BLaER1 treated with 17β-estradiol and CSF1 and Interleukin-3, amounts not matched to agents 10 nM and 100 nM (cell line): Measurements from ENCODE around the gene EVPL.

Experiments
- H3K27ac ChIP-seq, 11 experiments: shearing (Covaris generic); formaldehyde crosslinking; 2 replicates each; pipeline ENCODE4 v1.8.1; 2022
- H3K27me3 ChIP-seq, 11 experiments: shearing (Covaris generic); formaldehyde crosslinking; 2 replicates each; pipeline ENCODE4 v1.8.1; 2022
- H3K36me3 ChIP-seq, 11 experiments: shearing (Covaris generic); formaldehyde crosslinking; 2 replicates each; pipeline ENCODE4 v1.8.1; 2022
- H3K4me1 ChIP-seq, 10 experiments: shearing (Covaris generic); formaldehyde crosslinking; 2 replicates each; pipeline ENCODE4 v1.8.1; 2022
- H3K4me2 ChIP-seq, 11 experiments: shearing (Covaris generic); formaldehyde crosslinking; 2 replicates each; pipeline ENCODE4 v1.8.1; 2022
- H3K4me3 ChIP-seq, 10 experiments: shearing (Covaris generic); formaldehyde crosslinking; 2 replicates each; pipeline ENCODE4 v1.8.1; 2022
- H3K9ac ChIP-seq, 11 experiments: shearing (Covaris generic); formaldehyde crosslinking; 2 replicates each; pipeline ENCODE4 v1.8.1; 2022
- H3K9me3 ChIP-seq, 11 experiments: shearing (Covaris generic); formaldehyde crosslinking; replicated peaks in 1 of 11; 2 replicates each; pipeline ENCODE4 v1.8.1; 2022
- H4K20me1 ChIP-seq, 11 experiments: shearing (Covaris generic); formaldehyde crosslinking; 2 replicates each; pipeline ENCODE4 v1.8.1; 2022
- Cebpa-rat ChIP-seq, 11 experiments: shearing (Covaris generic); IDR thresholded peaks; 2 replicates each; pipeline ENCODE4 v1.8.1; 2022

EVPL gene

GRCh38 chr17:76027159-76027839, at the start of gene EVPL:
EVPL (minus strand) TSS chr17:76027306; CDS start chr17:76027198, 108 bp downstream.
- no peaks in the 10 kb centered on the region for H3K36me3 ChIP-seq
- peak within 1 kb of the TSS in 2 of 11 experiments; percentile 80 to 85; a peak in 1 of 22 replicates for H3K27ac ChIP-seq
- peaks cover 10 to 43% (median 34%) of the 10 kb centered on the region in 10 experiments; a peak in 19 of 20 replicates for H3K4me1 ChIP-seq
- no peak within 1 kb of the TSS for H3K9ac ChIP-seq
- no peaks in the 10 kb centered on the region for H3K27me3 ChIP-seq
- TF ChIP-seq Cebpa-rat (IDR thresholded peaks at IDR 0.05) = no peak
- no peaks in the 10 kb centered on the region for H4K20me1 ChIP-seq
- H3K9me3 ChIP-seq = peaks cover 0 to 4% (median 0%) of the 10 kb centered on the region in 11 experiments; a peak in 3 of 22 replicates
- H3K4me3 ChIP-seq = no peak within 1 kb of the TSS
- peak within 1 kb of the TSS in 6 of 11 experiments; percentile 14 to 90 (median 86); a peak in 9 of 22 replicates for H3K4me2 ChIP-seq

- Histone ChIP-seq H3K27me3 (peaks cover 69 to 80% (median 75%) of the 10 kb centered on the region in 11 experiments), H3K27ac (no peak overlapping the region), H3K9ac (peak overlapping the region in 1 of 11 experiments; percentile 45; a peak in 2 of 22 replicates), H3K9me3 (no peaks in the 10 kb centered on the region), H4K20me1 (peaks cover 0 to 67% (median 18%) of the 10 kb centered on the region in 11 experiments; a peak in 17 of 22 replicates), H3K4me1 (peaks cover 65 to 78% (median 73%) of the 10 kb centered on the region in 10 experiments), H3K4me2 (peak overlapping the region; percentile 72 to 94 (median 89)), H3K4me3 (peak overlapping the region; percentile 25 to 64 (median 45); a peak in 19 of 20 replicates), H3K36me3 (no peaks in the 10 kb centered on the region)
- no peak for TF ChIP-seq Cebpa-rat (IDR thresholded peaks at IDR 0.05)
Observed at GRCh38 chr17:76076146-76076764, 49.1 kb upstream of the EVPL start.

DNA sequence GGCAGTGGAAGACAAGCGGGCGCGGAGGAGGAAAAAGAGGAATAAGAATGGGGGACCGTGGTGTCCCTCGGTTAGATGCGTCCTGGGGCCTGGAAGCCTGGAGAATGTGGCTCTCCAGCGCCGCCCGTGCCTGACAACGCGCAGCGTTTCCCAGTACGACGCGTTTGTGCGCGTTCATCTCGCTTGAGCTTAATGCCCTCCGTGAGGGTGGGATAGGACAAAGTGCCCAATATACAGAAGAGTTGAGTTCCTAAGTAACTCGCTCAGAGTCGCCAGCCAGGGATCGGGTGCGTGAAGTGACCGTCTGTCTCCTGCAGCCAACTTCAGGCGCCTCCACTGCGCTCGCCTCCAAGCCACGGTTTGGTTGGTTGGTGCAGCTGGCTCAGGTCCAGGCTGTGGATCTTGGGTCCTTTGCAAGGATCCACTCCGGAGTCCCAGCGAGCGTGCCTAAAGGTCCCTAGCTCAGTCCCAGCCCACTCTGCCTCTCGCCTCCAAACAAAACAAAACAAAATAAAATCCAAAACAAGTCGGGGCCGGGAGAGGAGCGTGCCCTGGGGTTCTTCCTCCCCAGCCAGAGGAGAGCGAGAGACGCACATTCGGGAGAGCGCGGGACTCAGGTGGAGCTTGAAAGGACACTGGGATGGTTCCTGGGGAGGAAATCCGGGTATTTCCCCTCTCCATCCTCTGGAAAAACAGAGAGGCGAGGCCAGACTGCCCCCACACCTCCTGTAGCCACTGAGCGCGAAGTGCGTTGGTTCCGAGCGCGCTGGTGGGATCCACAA, 48.4 kb upstream of the EVPL start:
- H3K27me3 ChIP-seq = peaks cover 69 to 74% (median 73%) of the 10 kb centered on the region in 11 experiments
- H3K9ac ChIP-seq = no peak overlapping the region
- peak overlapping the region; percentile 72 to 94 (median 89) for H3K4me2 ChIP-seq
- no peak overlapping the region for H3K27ac ChIP-seq
- peaks cover 0 to 3% (median 0%) of the 10 kb centered on the region in 11 experiments; a peak in 4 of 22 replicates for H3K36me3 ChIP-seq
- H4K20me1 ChIP-seq = peaks cover 0 to 65% (median 22%) of the 10 kb centered on the region in 11 experiments; a peak in 18 of 22 replicates
- H3K9me3 ChIP-seq = no peaks in the 10 kb centered on the region
- TF ChIP-seq Cebpa-rat (IDR thresholded peaks at IDR 0.05) = no peak
- H3K4me1 ChIP-seq = peaks cover 70 to 80% (median 76%) of the 10 kb centered on the region in 10 experiments
- peak overlapping the region in 6 of 10 experiments; percentile 42 to 64 (median 47); a peak in 8 of 20 replicates for H3K4me3 ChIP-seq

- Histone ChIP-seq H3K4me1 (peaks cover 66 to 78% (median 73%) of the 10 kb centered on the region in 10 experiments), H3K9me3 (no peaks in the 10 kb centered on the region), H3K27me3 (peaks cover 64 to 65% (median 64%) of the 10 kb centered on the region in 11 experiments), H3K36me3 (peaks cover 3 to 12% (median 8%) of the 10 kb centered on the region in 11 experiments; a peak in 12 of 22 replicates), H3K4me3 (peak within 1 kb of the TSS in 6 of 10 experiments; percentile 6 to 64 (median 46); a peak in 6 of 20 replicates), H3K9ac (no peak within 1 kb of the TSS), H3K27ac (no peak within 1 kb of the TSS), H4K20me1 (peaks cover 4 to 65% (median 23%) of the 10 kb centered on the region in 11 experiments; a peak in 17 of 22 replicates), H3K4me2 (peak within 1 kb of the TSS; percentile 72 to 94 (median 89); a peak in 20 of 22 replicates)
- no peak for TF ChIP-seq Cebpa-rat (IDR thresholded peaks at IDR 0.05)
Observed at GRCh38 chr17:76074390-76075363, 47.6 kb upstream of the EVPL start, which contains the start of gene GALR2. GALR2 (plus strand) TSS chr17:76074781; CDS start chr17:76074884, 103 bp downstream.

DNA sequence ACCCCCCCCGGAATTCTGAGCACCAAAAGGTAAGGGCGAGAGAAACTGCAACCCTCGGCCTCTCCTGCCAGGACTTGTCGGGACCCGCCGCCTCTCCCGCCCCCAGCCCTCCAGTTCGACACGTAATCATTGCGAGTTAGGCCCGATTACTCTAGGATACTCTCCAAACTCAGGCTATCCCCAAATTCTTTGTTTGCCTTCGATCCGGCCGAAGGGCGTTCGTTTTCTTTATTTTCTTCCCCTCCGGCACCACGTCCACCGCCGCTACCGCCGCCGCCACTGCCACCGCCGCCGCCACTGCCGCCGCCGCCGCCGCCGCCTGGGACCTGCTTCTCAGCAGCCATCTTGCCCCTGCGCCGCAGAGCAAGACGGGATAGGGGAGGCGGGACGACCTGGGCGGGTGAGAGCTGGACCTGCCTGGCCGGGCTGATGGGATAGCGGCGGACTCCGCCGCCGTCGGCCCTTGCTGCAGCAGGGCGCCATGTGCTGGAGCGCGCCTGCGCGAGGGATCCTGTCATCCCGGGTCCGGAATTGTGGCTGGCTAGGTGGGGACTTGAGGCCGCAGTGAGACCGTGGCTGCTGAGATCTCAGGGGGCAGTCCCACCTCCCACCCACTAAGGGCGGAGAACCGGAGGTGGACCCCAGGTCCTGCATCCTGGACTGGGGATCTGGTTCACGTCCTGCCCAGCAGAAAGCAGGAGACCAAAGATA, 45.2 kb upstream of the EVPL start, which contains the start of gene SRP68:
Gene SRP68, minus strand, starts transcription at position 370 of the 711 bp plus-strand sequence. Its CDS starts 26 bp downstream, at position 344.
- Histone ChIP-seq H3K27me3 (peaks cover 40 to 41% (median 41%) of the 10 kb centered on the region in 11 experiments), H3K27ac (peak within 1 kb of the TSS; percentile 75 to 88 (median 83)), H4K20me1 (peaks cover 15 to 71% (median 40%) of the 10 kb centered on the region in 11 experiments; a peak in 19 of 22 replicates), H3K4me1 (peaks cover 43 to 55% (median 49%) of the 10 kb centered on the region in 10 experiments), H3K9ac (peak within 1 kb of the TSS; percentile 83 to 94 (median 92)), H3K4me2 (peak within 1 kb of the TSS; percentile 78 to 99 (median 92)), H3K4me3 (peak within 1 kb of the TSS; percentile 72 to 98 (median 88)), H3K9me3 (no peaks in the 10 kb centered on the region), H3K36me3 (peaks cover 26 to 35% (median 31%) of the 10 kb centered on the region in 11 experiments)
- TF ChIP-seq Cebpa-rat (IDR thresholded peaks at IDR 0.05) = no peak

- Histone ChIP-seq H3K36me3 (peaks cover 33 to 42% (median 38%) of the 10 kb centered on the region in 11 experiments), H3K4me2 (peak overlapping the region; percentile 78 to 99 (median 91)), H3K27me3 (peaks cover 33 to 35% (median 34%) of the 10 kb centered on the region in 11 experiments), H4K20me1 (peaks cover 15 to 67% (median 41%) of the 10 kb centered on the region in 11 experiments; a peak in 19 of 22 replicates), H3K27ac (peak overlapping the region; percentile 75 to 88 (median 83)), H3K4me1 (peaks cover 36 to 49% (median 43%) of the 10 kb centered on the region in 10 experiments), H3K9ac (peak overlapping the region; percentile 83 to 94 (median 92)), H3K4me3 (peak overlapping the region; percentile 72 to 98 (median 88)), H3K9me3 (no peaks in the 10 kb centered on the region)
- no peak for TF ChIP-seq Cebpa-rat (IDR thresholded peaks at IDR 0.05)
Observed at GRCh38 chr17:76071531-76072147, 44.5 kb upstream of the EVPL start.
